SH-SY5Y (cell line): ENCODE measurements around the gene NBEA.

Experiments
- GATA2 ChIP-seq: IDR thresholded peaks from 2 replicates; pipeline ENCODE4 v1.6.1; 2011; ENCODE audit warnings: mild to moderate bottlenecking, low read depth, low read length
- GATA3 ChIP-seq: IDR thresholded peaks from 2 replicates; pipeline ENCODE4 v1.6.1; 2011; ENCODE audit warnings: low read depth, mild to moderate bottlenecking, low read length, moderate library complexity

DNA sequence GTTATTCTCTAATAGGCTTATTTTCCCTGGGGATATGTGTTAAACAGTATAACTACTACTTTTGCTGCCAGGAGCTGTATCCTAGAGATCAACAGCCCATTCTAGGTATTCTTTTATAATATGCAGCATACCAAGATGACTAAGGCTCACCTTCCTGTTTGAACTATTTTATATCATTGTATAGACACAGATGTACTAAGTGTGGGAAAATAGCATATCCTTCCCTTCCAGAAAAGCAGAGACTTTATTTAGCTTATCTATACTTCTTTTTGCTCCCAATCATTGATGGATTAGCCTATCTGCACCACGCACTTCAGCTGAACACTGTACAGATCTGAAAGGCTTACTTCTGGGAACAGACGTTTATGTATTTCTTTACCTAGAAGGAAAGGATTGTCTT, 451.8 kb downstream of the NBEA start:
- TF ChIP-seq GATA3 (no peak), GATA2 (no peak)
